ENCODE results near the gene RTN4R. TPM values are rescaled to one million over a fixed set of nuclear protein-coding genes. Genes with fewer than 3 reads are reported as not detected.

RTN4R gene
- total and polyA plus RNA-seq, 2 of the 4 experiments (the other 2 are of a cell fraction): 0.18 to 0.94 TPM

DNA sequence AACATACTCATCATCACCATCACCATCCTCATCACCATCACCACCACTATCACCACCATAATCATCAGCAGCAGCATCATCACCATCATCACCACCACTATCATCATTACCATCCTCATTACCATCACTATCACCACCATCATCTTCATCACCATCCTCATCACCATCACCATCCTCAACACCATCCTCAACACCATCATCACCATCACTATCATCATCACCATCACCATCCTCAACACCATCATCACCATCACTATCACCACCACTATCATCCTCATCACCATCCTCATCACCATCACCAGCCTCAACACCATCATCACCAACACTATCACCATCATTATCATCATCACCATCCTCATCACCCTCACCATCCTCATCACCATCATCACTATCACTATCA is 16.6 kb downstream of the RTN4R start:
- no peaks in the 10 kb centered on the region for H3K9me3 ChIP-seq (ENCODE audit: control insufficient read depth, insufficient read depth, low read length)
- H3K14ac ChIP-seq (replicated peaks; ENCODE audit: low read depth, low read length): no peak overlapping the region
- no peaks in the 10 kb centered on the region for H3K79me1 ChIP-seq (ENCODE audit: low read depth in 1 of 2, low read length in 2 of 2)
- no peaks in the 10 kb centered on the region for H4K20me1 ChIP-seq (ENCODE audit: insufficient read depth, low read length)
- H3K56ac ChIP-seq (ENCODE audit: extremely low read depth, insufficient read depth, low read length): no peak overlapping the region
- H3K36me3 ChIP-seq (ENCODE audit: control insufficient read depth, insufficient read depth, low read length): no peaks in the 10 kb centered on the region
- H2BK5ac ChIP-seq (ENCODE audit: low read depth, low read length, poor library complexity, severe bottlenecking): peak overlapping the region; percentile 48
- no peak for TF ChIP-seq USF2 (IDR thresholded peaks at IDR 0.05; ENCODE audit: low read depth, low read length)
- TF ChIP-seq CHD1 (IDR thresholded peaks at IDR 0.05; ENCODE audit: low read depth, low read length): no peak
- no peak overlapping the region for H3K9ac ChIP-seq (ENCODE audit: low read depth, low read length)
- no peak overlapping the region for H2BK120ac ChIP-seq (ENCODE audit: low read depth, low read length)
- DNase-seq: no peak
- H4K91ac ChIP-seq (ENCODE audit: insufficient read depth, low read depth, low read length): no peak overlapping the region
- no peak overlapping the region for H4K5ac ChIP-seq (ENCODE audit: low read depth, low read length)
- H2AK5ac ChIP-seq (ENCODE audit: low read depth, low read length): no peak overlapping the region
- no peak overlapping the region for H2AFZ ChIP-seq (replicated peaks; ENCODE audit: low read length, poor library complexity)
- H3K18ac ChIP-seq (ENCODE audit: low read depth, low read length): no peak overlapping the region
- intact Hi-C loops (cut with micrococcal nuclease) (no loop called here), dilution Hi-C loops (cut with HindIII; ENCODE audit: low sequenced_read_pairs, unreplicated experiment) (no loop called here), in situ Hi-C loops (cut with MboI; ENCODE audit: low sequenced_read_pairs) (no loop called here)
- H3K4me3 ChIP-seq (ENCODE audit: insufficient read depth, low read depth, low read length): no peak overlapping the region
- no peak overlapping the region for H2BK15ac ChIP-seq (ENCODE audit: low read depth, low read length)
- H3K27ac ChIP-seq (ENCODE audit: insufficient read depth, low read length): no peak overlapping the region
- H3K23ac ChIP-seq (ENCODE audit: low read depth, low read length): no peak overlapping the region
- peaks cover 8% of the 10 kb centered on the region; the same call in 1 of the 2 replicates for H3K27me3 ChIP-seq (ENCODE audit: control insufficient read depth, insufficient read depth, low read length)
- CTCF ChIA-PET: no interaction called here
- no peak overlapping the region for H2BK20ac ChIP-seq (ENCODE audit: low read depth, low read length)
- no peak for ATAC-seq (ENCODE audit: low read depth)
- H3K4ac ChIP-seq (ENCODE audit: low read depth, low read length): no peak overlapping the region
- H4K8ac ChIP-seq (ENCODE audit: low read depth in 2 of 2, low read length in 2 of 2): no peak overlapping the region
- H3K9me1 ChIP-seq (ENCODE audit: insufficient read depth, low read length): 0 out of 2 replicates have a peak, but pooled peaks cover 2% of the 10 kb centered on the region
- BruUV-seq (replicated peaks): no TSS peak
- POLR2A ChIA-PET (ENCODE audit: unreplicated experiment): no interaction called here
- H2AK9ac ChIP-seq (replicated peaks; ENCODE audit: low read depth, low read length, poor library complexity): no peak overlapping the region
- no peaks in the 10 kb centered on the region; the same call in 1 of the 2 replicates for H3K4me1 ChIP-seq (ENCODE audit: control insufficient read depth, insufficient read depth, low read length)
- H3K4me2 ChIP-seq (ENCODE audit: low read depth, low read length): no peak overlapping the region

All from IMR-90 (cell line).